Thyroid gland (tissue), 4 donors: Measurements from ENCODE around the gene SYF2. TPM values are rescaled to one million over a fixed set of nuclear protein-coding genes. Genes with fewer than 3 reads are reported as not detected.

Source experiments
- DNase-seq, 2 donors: peaks; one replicate each; pipeline ENCODE4 v3.0.0-alpha.2; 2019
- H3K27ac ChIP-seq, 3 donors: fragments of 200-600 bp; sonication (generic); 1 replicate in 2 of 3; 2 replicates in 1 of 3; pipeline ENCODE4 v1.5.1; 2016 to 2019; ENCODE audit warnings: mild to moderate bottlenecking in 1 of 3, moderate library complexity in 1 of 3
- H3K27me3 ChIP-seq: fragments of 200-600 bp; sonication (generic); one replicate; pipeline ENCODE4 v1.5.1; 2019
- H3K36me3 ChIP-seq, 2 donors: fragments of 200-600 bp; sonication (generic); one replicate each; pipeline ENCODE4 v1.5.1; 2016 to 2019
- H3K4me1 ChIP-seq, 2 donors: fragments of 200-600 bp; sonication (generic); one replicate each; pipeline ENCODE4 v1.5.1; 2017 to 2019
- H3K4me3 ChIP-seq, 3 donors: fragments of 200-600 bp; sonication (generic); replicated peaks in 1 of 3; 1 replicate in 2 of 3; 2 replicates in 1 of 3; pipeline ENCODE4 v1.5.1; 2016; ENCODE audit warnings: mild to moderate bottlenecking in 1 of 3
- H3K9me3 ChIP-seq: fragments of 200-600 bp; sonication (generic); one replicate; pipeline ENCODE4 v1.5.1; 2017
- CTCF ChIP-seq, 6 experiments: fragments of 200-600 bp in 3 of 6; fragments of 450-650 bp in 3 of 6; sonication (generic) in 3 of 6; IDR thresholded peaks; one replicate each; pipeline ENCODE4 v1.5.1; 2016 to 2019; ENCODE audit warnings: antibody characterized with exemption in 6 of 6, mild to moderate bottlenecking in 2 of 6, inconsistent platforms in 1 of 6, moderate library complexity in 1 of 6
- POLR2A ChIP-seq, 2 donors: fragments of 450-650 bp; IDR thresholded peaks; one replicate each; pipeline ENCODE4 v1.6.1; 2017; ENCODE audit warnings: antibody characterized with exemption in 2 of 2, mild to moderate bottlenecking in 2 of 2, moderate library complexity in 1 of 2
- WGBS, 2 donors: methylation state at CpG; one replicate each; pipeline ENCODE4 v1.1.5; 2017; 5-methylcytosine and 5-hydroxymethylcytosine counted together
- intact Hi-C: fragments of 100-400 bp; cut with DNase I; formaldehyde crosslinking; loops from one replicate; pipeline ENCODE4 v1.15.1; 2023
- total RNA-seq, 4 donors: library from RNA; depleted of rRNA; stranded (reverse); fragments of >200 nt; gene quantifications; one replicate each; pipeline ENCODE4 v1.2.3, GENCODE V29; 2016

Gene SYF2
- total RNA-seq, 4 donors from 2014 or later: 41.1 to 94.9 (median 57.9) TPM

GRCh38 chr1:25208561-25209222 lies 23.6 kb downstream of the SYF2 start:
- Histone ChIP-seq H3K4me3 (no peak overlapping the region), H3K36me3 (no peaks in the 10 kb centered on the region), H3K27ac (no peak overlapping the region), H3K4me1 (peaks cover 0 to 5% of the 10 kb centered on the region in 2 donors), H3K27me3 (no peaks in the 10 kb centered on the region), H3K9me3 (no peaks in the 10 kb centered on the region)
- peak; percentile 61 to 75 for DNase-seq
- intact Hi-C loops: loop anchor here (10.0 kb wide), 1 partner anchor 274 kb away; the partner anchor contains the start of gene RUNX3
- TF ChIP-seq CTCF (IDR thresholded peaks at IDR 0.05) (no peak), POLR2A (IDR thresholded peaks at IDR 0.05) (no peak)
- WGBS, 2 donors: 28 to 42% methylated on average over 2 of the region's 2 CpGs

- intact Hi-C loops: loop anchor here (10.0 kb wide), 1 partner anchor 273 kb away; the partner anchor contains the start of gene RUNX3
Measured at GRCh38 chr1:25208092-25208491, 24.2 kb downstream of the SYF2 start.

GRCh38 chr1:25206201-25206600 lies 26.1 kb downstream of the SYF2 start:
- no peaks in the 10 kb centered on the region for H3K36me3 ChIP-seq

More at GRCh38 chr1:25208092-25208491, 24.2 kb downstream of the SYF2 start:
- peaks cover 0 to 5% of the 10 kb centered on the region in 2 donors for H3K4me1 ChIP-seq
- H3K36me3 ChIP-seq: no peaks in the 10 kb centered on the region
- no peak for DNase-seq
- H3K4me3 ChIP-seq: no peak overlapping the region
- H3K9me3 ChIP-seq: no peaks in the 10 kb centered on the region
- no peak overlapping the region for H3K27ac ChIP-seq
- TF ChIP-seq CTCF (IDR thresholded peaks at IDR 0.05): no peak
- no peak for TF ChIP-seq POLR2A (IDR thresholded peaks at IDR 0.05)
- 69 to 83% methylated on average over 1 of the region's 1 CpG for WGBS, 2 donors
- no peaks in the 10 kb centered on the region for H3K27me3 ChIP-seq

GRCh38 chr1:25205786-25206185 lies 26.5 kb downstream of the SYF2 start:
- intact Hi-C loops: loop anchor here (10.0 kb wide), 1 partner anchor 271 kb away; the partner anchor contains the start of gene RUNX3
- no peaks in the 10 kb centered on the region for H3K36me3 ChIP-seq
- DNase-seq: no peak
- 75 to 84% methylated on average over 5 of the region's 5 CpGs for WGBS, 2 donors
- H3K4me3 ChIP-seq: no peak overlapping the region
- TF ChIP-seq POLR2A (IDR thresholded peaks at IDR 0.05) (no peak), CTCF (IDR thresholded peaks at IDR 0.05) (no peak)
- H3K4me1 ChIP-seq: no peaks in the 10 kb centered on the region
- H3K27me3 ChIP-seq: no peaks in the 10 kb centered on the region
- no peaks in the 10 kb centered on the region for H3K9me3 ChIP-seq
- no peak overlapping the region for H3K27ac ChIP-seq

More at GRCh38 chr1:25206201-25206600, 26.1 kb downstream of the SYF2 start:
- intact Hi-C loops: loop anchor here (10.0 kb wide), 1 partner anchor 271 kb away; the partner anchor contains the start of gene RUNX3
- Histone ChIP-seq H3K4me3 (no peak overlapping the region), H3K27ac (no peak overlapping the region), H3K9me3 (no peaks in the 10 kb centered on the region), H3K4me1 (no peaks in the 10 kb centered on the region), H3K27me3 (no peaks in the 10 kb centered on the region)
- 55 to 63% methylated on average over 5 of the region's 5 CpGs for WGBS, 2 donors
- no peak for DNase-seq
- TF ChIP-seq POLR2A (IDR thresholded peaks at IDR 0.05) (no peak), CTCF (IDR thresholded peaks at IDR 0.05) (no peak)

GRCh38 chr1:25204797-25205480 lies 27.4 kb downstream of the SYF2 start:
- intact Hi-C loops: loop anchor here (5.0 to 10.0 kb wide), 2 partner anchors 270 to 353 kb away; partner anchors contain the start of gene RUNX3
- WGBS, 2 donors: 60 to 62% methylated on average over 9 of the region's 9 CpGs
- H3K27me3 ChIP-seq: no peaks in the 10 kb centered on the region

More at GRCh38 chr1:25204797-25205480, 27.4 kb downstream of the SYF2 start:
- H3K4me3 ChIP-seq: no peak overlapping the region
- peak in 1 of 2 donors; percentile 8 for DNase-seq
- H3K36me3 ChIP-seq: no peaks in the 10 kb centered on the region
- H3K4me1 ChIP-seq: no peaks in the 10 kb centered on the region
- peak; percentile 29 to 74 (median 67) for TF ChIP-seq CTCF (IDR thresholded peaks at IDR 0.05)
- no peak for TF ChIP-seq POLR2A (IDR thresholded peaks at IDR 0.05)
- no peaks in the 10 kb centered on the region for H3K9me3 ChIP-seq
- H3K27ac ChIP-seq: no peak overlapping the region
